HG03066 (cell line): ENCODE measurements around the gene SEPTIN5.
"Not testable (repeated sequence)": the region's sequence is repeated elsewhere in the genome, so short reads cannot be mapped to it uniquely, and the experiment has no call there.

Experiments used
- ATAC-seq: cut with Tn5 transposase; IDR thresholded peaks from one replicate; pipeline ENCODE4 v1.9.1; 2021; ENCODE audit warnings: low read depth; ENCODE audit not compliant: unreplicated experiment

The SEPTIN5 gene

DNA sequence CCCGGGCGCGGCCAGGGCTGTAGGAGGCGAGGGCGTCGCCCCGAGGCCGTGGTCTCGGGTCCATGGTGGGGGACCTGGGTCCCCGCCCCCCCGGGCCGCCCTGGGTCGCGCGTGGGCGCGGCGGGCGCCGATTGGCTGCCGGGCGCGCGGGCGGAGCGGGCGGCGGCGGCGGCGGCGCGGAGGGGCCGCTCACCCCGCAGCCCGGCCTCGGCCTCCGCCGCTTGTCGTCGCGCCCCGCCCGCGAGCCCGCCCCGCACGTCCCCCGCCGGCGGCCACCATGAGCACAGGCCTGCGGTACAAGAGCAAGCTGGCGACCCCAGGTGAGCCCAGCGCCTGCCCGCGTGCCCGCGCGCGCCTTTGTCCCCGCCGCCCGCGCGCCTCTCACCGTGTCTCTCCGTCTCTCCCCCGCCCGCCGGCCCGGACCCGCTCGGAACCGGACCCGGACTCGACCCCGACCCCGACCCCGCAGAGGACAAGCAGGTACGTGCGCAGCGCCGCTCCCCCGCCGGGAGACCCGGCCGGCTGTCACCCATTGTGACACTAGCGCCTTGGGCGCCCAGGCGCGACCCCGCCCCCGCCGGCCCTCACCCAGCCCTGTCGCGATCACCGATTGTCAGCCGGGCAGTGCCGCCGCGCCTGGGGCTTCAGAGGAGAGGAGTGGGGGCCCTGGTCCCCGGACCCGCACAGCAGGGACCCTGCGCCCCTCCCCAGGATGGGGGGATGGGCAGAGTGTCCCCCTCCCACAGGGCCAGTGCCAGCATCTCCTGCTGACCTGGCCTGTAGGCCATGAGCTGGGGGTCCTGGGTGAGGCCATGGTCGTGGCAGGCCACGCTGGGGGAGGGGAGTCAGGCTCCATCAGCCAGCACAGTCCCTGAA lies at the start of gene SEPTIN5:
SEPTIN5 (plus strand) TSS at position 192 of the 876 bp plus-strand sequence; CDS start at position 278, 86 bp downstream.
- ATAC-seq, result no peak

DNA sequence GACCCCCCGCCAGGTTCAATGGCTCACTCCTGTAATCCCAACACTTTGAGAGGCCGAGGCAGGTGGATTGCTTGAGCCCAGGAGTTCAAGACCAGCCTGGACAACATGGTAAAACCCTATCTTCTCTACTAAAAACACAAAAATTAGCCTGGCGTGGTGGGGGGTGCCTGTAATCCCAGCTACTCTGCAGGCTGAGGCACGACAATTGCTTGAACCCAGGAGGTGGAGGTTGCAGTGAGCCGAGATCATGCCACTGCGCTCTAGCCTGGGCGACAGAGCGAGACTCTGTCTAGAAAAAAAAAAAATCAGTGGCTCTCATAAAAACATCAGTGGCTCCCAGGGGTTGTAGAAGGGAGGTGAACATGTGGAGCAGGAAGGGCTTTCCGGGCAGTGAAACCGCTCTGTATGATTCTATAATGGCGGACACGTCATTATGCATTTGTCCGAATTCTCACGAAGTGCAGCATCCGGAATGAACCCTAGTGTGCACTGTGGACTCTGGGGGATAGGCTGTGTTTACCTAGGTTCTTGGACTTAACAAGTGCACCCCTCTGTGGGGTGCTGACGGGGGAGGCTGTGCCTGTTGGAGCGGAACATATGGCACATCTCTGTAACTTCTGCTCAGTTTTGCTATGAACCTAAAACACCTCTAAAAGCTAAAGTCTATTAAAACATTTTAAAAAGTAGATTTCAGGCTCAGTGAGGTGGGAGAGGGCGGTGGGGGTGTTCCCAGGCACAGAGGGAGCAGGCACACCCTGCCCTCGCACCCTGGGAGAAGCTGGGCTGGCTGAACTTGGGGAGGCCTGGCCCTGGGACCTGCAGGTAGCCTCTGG lies 49.1 kb upstream of the SEPTIN5 start:
- ATAC-seq, result no peak

GRCh38 chr22:19665784-19666672 lies 48.3 kb upstream of the SEPTIN5 start:
- no peak for ATAC-seq

DNA sequence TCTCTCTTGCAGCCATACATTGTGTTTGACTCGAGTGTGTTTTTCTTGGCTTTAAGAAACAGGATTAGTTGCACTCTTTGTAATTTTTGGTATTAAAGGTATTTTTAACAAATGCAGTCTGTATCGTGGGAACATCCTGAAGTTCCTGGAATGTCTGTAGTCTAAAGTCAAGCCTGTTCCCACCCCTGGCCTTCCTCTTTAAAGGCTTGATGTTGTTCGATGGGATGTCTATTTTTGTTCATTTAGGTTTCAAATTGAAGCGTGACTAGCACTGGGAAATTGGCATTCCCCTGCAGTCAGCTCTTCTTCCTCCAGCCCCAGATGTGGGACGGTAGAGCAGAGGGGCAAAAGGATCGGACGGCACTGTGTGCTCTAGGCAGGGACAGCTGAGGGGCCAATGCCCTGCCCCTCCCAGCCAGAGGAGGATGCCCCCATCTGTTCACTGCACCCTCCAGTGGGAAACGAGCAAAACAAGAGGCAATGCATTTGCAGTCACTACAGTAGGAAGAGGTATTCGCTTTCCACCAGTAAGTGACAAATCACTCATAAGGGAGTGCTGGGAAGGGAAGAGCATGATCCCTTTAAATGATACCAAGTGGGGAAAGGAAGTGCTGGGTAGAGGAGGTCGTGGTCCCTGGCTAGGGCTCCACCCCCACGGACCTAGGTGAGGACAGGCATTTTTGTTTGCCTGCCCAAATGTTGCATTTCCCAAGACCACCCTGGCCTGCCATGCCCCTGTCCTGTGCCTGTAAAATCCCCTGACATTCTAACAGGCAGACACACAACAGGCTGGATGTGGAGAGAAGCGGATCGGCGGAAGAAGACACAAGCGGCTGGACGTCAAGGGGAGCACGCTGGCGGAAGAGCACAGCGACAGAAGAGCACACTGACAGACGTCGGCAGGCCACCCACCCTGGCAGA lies 47.4 kb upstream of the SEPTIN5 start:
- no peak for ATAC-seq

GRCh38 chr22:19667872-19668740 lies 46.2 kb upstream of the SEPTIN5 start:
- no peak for ATAC-seq

DNA sequence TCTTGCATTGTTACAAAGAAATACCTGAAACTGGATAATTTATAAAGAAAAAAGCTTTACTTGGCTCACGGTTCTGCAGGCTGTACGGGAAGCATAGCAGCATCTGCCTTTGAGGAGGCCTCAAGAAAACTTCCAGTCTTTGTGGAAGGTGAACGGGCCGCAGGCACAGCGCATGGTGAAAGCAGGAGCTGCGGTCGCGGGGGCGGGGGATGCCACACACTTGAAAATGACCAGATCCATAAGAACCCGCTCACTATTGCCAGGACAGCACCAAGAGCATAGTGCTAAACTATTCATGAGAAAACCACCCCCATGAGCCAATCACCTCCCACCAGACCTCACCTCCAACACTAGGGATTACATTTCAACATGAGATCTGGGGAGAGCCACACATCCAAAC lies 45.6 kb upstream of the SEPTIN5 start:
- no peak for ATAC-seq

- ATAC-seq, result no peak
Measured at GRCh38 chr22:19669570-19669969, 44.7 kb upstream of the SEPTIN5 start.

- ATAC-seq, result no peak
Measured at GRCh38 chr22:19671316-19671715, 43.0 kb upstream of the SEPTIN5 start.

DNA sequence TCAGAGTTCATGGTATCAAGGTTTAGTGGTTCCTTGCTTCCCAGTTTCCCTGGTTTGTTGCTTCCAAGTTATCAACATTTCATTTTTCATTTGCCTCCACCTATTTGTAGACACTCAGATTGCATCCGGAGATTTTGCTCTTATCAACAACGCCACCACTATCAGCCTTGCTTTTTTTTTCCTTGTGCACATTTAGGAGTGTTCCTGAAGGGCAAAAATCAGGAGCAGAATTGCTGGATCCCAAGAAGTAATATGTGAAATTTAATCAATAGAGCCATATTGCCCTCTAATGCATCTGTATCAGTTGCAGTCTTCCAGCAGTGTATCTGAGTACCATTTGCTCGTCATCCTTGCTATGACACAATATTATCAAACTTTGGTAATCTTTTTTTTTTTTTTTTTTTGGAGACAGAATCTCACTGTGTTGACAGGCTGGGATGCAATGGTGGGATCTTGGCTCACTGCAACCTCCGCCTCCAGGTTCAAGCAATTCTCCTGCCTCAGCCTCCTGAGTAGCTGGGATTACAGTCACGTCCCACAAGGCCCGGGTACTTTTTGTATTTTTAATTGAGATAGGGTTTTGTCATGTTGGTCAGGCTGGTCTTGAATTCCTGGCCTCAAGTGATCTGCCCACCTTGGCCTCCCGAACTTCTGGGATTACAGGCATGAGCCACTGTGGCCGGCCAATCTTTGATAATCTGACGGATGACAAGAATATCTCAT lies 42.1 kb upstream of the SEPTIN5 start:
- no peak for ATAC-seq

- ATAC-seq, result no peak
Measured at GRCh38 chr22:19673660-19674059, 40.6 kb upstream of the SEPTIN5 start.

GRCh38 chr22:19674129-19674928 lies 40.0 kb upstream of the SEPTIN5 start:
- no peak for ATAC-seq

DNA sequence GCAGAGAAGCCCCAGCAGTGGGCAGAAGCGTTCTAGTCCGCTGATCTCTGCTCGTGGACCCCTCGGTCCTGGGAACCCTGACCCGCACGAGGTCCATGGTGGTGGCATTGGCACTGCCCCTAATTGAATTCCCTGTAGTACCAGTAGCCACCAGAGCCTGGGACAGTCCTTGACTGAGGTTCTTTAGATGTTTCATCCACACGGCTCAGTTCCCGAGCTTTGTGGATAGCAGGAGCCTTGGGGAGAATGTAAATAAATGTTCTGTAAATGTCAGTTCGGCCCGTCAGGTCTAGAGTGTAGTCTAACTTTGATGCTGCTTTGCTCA lies 39.4 kb upstream of the SEPTIN5 start:
- no peak for ATAC-seq

- ATAC-seq, result no peak
Measured at GRCh38 chr22:19675428-19675827, 38.9 kb upstream of the SEPTIN5 start.

GRCh38 chr22:19676437-19676836 lies 37.9 kb upstream of the SEPTIN5 start:
- ATAC-seq, result not testable (repeated sequence)

DNA sequence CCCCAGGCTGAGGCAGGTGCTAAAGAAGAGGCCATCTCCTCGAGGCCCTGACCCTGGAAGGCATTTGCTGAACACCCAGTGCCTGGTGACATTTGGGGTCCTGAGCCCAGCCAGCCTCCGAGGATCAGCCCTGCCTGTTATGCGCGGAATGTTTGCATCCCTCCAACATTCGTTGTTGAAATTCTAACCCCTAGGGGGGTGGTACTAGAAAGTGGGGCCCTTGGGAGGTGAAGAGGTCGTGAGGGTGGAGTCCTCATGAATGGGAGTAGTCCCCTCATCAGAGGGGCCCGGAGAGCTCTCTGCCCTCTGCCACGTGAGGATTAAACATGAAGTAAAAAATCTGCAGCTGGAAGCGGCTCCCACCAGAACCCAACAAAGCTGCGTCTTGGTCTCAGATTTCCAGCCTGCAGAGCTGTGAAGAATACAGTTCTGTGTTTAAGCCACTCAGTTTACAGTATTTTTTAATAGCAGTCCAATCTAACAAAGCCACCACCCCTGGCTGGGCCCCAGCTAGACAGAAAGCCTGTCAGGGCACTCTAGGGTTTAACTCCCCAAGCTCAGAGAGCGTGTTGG lies 35.3 kb upstream of the SEPTIN5 start:
- ATAC-seq, result no peak

DNA sequence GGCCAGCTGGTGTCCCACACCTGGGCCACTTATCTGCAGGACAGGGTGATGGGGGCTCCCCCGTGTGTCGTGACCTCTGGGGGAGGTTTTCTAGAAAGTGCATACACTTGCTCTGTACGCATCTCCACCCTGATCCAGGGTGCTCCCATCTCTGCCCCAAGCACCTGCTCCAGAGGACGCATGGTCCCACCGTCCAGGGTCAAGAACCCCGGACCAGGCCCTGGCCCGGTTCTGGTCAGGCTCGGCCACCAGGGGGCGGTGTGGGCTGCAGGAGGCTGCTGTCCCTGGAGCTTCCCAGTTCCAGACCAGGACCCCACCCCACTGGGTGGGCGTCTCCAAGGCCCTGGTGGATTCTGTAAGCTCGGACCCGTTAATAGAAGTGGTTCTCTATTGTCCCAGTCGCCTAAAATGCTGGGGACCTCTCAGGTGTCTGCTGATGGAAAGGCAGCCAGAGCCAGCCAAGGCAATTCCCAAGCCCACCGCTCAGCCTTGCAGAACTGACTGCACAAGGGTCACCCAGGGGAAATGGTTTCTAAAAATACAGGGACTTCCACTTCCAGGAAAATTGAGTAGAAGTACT lies 34.7 kb upstream of the SEPTIN5 start:
- no peak for ATAC-seq
